Lower leg skin (tissue), 4 donors: ENCODE results near the gene PEG3. TPM values are rescaled to one million over a fixed set of nuclear protein-coding genes. Genes with fewer than 3 reads are reported as not detected.

Experiments used
- DNase-seq, 2 donors: peaks; one replicate each; pipeline ENCODE4 v3.0.0-alpha.2; 2019; ENCODE audit warnings: low spot score in 2 of 2
- H3K4me3 ChIP-seq: fragments of 200-600 bp; sonication (generic); 2 replicates; pipeline ENCODE4 v1.5.1; 2017; ENCODE audit warnings: mild to moderate bottlenecking, low read depth; ENCODE audit not compliant: poor library complexity, severe bottlenecking
- CTCF ChIP-seq, 3 donors: fragments of 450-650 bp; IDR thresholded peaks; one replicate each; pipeline ENCODE4 v1.5.1; 2016; ENCODE audit warnings: antibody characterized with exemption in 3 of 3, mild to moderate bottlenecking in 3 of 3, moderate library complexity in 2 of 3
- POLR2A ChIP-seq, 2 donors: fragments of 450-650 bp; IDR thresholded peaks; one replicate each; pipeline ENCODE4 v1.6.1; 2016 to 2017; ENCODE audit warnings: antibody characterized with exemption in 2 of 2, mild to moderate bottlenecking in 1 of 2, moderate library complexity in 1 of 2
- WGBS, 2 donors: methylation state at CpG; one replicate each; pipeline ENCODE4 v1.1.5; 2018; 5-methylcytosine and 5-hydroxymethylcytosine counted together
- intact Hi-C: fragments of 100-400 bp; cut with DNase I; formaldehyde crosslinking; loops from one replicate; pipeline ENCODE4 v1.15.0; 2023; ENCODE audit warnings: low total_unique reads
- total RNA-seq, 4 donors: library from RNA; depleted of rRNA; stranded (reverse); fragments of >200 nt; gene quantifications; one replicate each; pipeline ENCODE4 v1.1.0, GENCODE V29; 2016

Gene PEG3
- total RNA-seq, 4 donors from 2014 or later: 1.4 to 7.6 (median 3.6) TPM

GRCh38 chr19:56837492-56838023, 3.0 kb downstream of the PEG3 start:
- WGBS, 2 donors: 37 to 46% methylated on average over 24 to 25 of the region's 25 CpGs
- DNase-seq: peak; percentile 41 to 89
- TF ChIP-seq POLR2A (IDR thresholded peaks at IDR 0.05) (no peak), CTCF (IDR thresholded peaks at IDR 0.05) (no peak)
- intact Hi-C loops: no loop called here
- peak overlapping the region; percentile 8 for H3K4me3 ChIP-seq

DNA sequence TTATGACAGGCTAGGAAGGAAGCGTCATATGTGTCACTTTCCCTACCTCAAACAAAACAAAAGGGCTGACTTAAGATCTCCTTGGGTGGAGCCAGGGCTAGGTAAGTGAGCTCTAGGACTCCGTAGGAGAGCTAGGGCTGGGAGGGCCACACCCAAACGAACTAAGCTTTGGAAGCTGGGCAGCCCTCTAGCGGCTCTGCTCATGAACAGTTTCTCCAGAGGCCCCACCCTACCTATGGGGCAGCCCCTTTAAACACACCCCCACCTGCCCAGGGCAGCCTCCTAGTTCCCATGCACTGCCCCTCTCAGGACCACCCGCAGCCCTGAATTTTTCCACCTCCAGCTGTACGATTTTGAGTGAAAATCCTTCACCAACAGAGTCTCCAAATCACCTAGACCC, 3.5 kb downstream of the PEG3 start:
- no peak for TF ChIP-seq POLR2A (IDR thresholded peaks at IDR 0.05)
- TF ChIP-seq CTCF (IDR thresholded peaks at IDR 0.05): no peak
- H3K4me3 ChIP-seq: no peak overlapping the region
- intact Hi-C loops: no loop called here
- 35 to 48% methylated on average over 6 of the region's 6 CpGs for WGBS, 2 donors
- DNase-seq: no peak

DNA sequence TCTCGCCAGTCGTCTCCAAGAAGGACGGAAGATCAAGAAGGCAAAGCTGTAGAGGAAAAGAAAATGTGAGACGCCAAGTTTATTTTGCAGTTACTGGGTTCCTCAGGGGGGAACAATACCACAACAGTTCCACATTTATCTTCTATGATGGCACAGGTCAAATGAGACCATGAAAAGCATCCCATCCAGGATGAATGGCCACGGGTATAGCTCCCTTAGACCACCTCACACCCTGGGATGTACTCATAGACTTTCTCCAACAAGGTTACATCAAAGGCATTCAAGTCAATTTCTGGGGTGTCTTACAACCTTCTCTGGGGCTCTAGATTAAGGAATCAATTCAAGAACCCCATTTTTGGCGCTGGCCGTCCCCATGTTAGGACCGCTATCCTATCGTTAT, 4.5 kb downstream of the PEG3 start:
- DNase-seq: no peak
- WGBS, 2 donors: 85 to 91% methylated on average over 9 of the region's 9 CpGs
- intact Hi-C loops: no loop called here
- no peak overlapping the region for H3K4me3 ChIP-seq
- TF ChIP-seq POLR2A (IDR thresholded peaks at IDR 0.05): no peak
- no peak for TF ChIP-seq CTCF (IDR thresholded peaks at IDR 0.05)

DNA sequence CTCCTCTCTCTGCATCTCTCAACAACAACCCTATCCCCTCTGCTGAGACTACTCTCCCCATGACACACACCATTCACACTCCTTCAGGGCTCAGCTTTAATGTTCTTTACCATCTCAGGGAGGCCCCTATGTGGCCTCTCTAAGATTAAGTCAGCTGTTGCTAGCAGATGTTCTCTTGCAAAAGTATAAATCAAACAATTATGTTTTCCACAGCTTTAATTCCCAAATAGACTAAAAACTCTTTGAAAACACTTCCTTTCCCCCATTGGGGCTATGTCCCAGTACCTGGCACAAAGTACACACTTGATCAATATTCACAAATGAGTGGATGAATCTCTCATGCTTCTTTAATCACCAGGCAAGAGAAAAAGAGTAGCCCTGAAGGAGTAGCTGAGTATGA, 5.1 kb downstream of the PEG3 start:
- DNase-seq: no peak
- no peak overlapping the region for H3K4me3 ChIP-seq
- no peak for TF ChIP-seq CTCF (IDR thresholded peaks at IDR 0.05)
- TF ChIP-seq POLR2A (IDR thresholded peaks at IDR 0.05): no peak
- intact Hi-C loops: no loop called here

GRCh38 chr19:56834564-56835375, 5.8 kb downstream of the PEG3 start:
- WGBS, 2 donors: 73 to 76% methylated on average over 5 of the region's 5 CpGs
- intact Hi-C loops: no loop called here
- DNase-seq: no peak
- no peak for TF ChIP-seq CTCF (IDR thresholded peaks at IDR 0.05)
- TF ChIP-seq POLR2A (IDR thresholded peaks at IDR 0.05): no peak
- H3K4me3 ChIP-seq: no peak overlapping the region
